Activated T-cell treated with anti-CD3 and anti-CD28 coated beads for 48 hours (primary cell): Measurements from ENCODE around the gene SEMA4D.

Source experiments
- DNase-seq: peaks from one replicate; pipeline ENCODE4 v3.0.0-alpha.2; 2020; ENCODE audit warnings: low read depth

Gene SEMA4D

GRCh38 chr9:89465726-89466308, 32.1 kb downstream of the SEMA4D start:
- DNase-seq: no peak

GRCh38 chr9:89465001-89465451, 32.9 kb downstream of the SEMA4D start:
- no peak for DNase-seq

- DNase-seq: no peak
These were observed 33.5 kb downstream of the SEMA4D start for GRCh38 chr9:89464300-89464901.

DNA sequence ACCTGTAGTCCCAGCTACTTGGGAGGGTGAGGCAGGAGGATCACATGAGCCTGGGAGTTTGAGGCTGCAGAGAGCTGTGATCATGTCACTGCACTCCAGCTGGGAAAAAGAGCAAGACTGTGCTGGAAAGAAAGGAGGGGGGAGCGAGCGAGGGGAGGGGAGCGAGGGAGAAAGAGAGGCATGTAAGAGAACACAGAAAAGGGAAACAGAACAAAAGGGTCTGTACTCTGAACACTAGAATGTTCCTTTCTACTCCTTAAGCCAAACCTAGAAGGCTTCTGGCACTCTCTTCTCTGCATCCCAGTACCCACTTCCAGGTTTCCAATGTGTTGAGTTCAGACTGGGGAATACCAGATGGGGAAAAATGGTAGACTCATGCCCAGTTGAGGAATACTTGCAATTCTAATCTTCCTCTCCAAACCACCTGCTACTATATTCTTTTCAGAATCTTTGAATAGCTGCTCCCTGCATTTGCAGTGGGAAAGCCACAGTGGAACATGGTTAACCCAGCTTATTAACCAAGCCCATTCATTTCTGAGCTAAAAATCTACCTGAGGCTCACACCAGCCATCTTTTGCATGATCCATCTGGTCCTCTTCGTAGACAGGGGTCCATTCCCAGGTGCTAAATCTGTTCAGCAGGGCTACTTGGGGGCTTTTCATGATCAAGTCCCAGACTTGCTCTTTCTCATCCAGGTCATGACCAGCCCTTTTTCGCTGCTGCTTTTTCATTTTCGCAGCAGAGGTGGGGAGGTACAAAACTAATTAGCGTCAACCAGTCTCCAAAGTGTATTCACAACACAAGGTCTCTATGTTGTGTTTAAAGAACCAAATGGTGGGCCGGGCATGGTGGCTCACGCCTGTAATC, 34.9 kb downstream of the SEMA4D start:
- DNase-seq: no peak

GRCh38 chr9:89462199-89462598, 35.7 kb downstream of the SEMA4D start:
- no peak for DNase-seq

DNA sequence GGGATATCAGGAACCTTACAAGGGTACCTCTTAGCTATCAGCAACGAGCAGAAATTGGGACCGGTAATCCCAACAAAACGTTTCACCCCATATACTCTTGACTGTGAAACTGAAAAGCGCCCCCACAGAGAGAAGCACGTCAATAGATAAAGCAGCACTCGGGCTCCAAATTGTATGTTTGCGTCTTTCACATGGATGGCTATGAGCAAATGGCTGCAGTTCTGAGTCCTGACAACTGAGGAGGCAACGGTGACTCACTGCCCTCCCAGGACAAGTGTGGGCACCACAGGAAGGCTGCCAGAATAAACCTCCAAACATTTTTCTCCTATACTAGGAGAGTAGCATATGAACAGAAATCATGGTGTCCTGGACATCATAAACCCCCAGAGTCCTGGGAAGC, 36.6 kb downstream of the SEMA4D start:
- DNase-seq: no peak

DNA sequence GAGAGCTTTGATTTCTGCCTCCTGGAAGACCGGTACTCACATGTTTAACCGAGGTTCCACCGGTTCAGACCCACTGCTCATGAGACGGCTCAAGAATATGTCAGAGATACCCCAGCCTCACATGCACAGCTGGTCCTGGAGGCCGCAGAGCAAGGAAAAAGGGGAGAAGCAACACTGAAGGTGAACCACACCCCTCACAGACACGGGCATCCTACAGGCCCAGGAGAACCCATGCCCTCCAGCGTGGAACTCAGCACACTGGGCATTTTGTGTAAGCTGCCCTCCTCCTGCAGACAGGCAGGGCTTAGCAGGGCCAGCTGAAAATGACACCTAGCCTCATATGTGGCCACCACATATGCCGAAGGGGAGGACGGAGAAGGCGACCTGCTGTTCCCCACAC, 37.4 kb downstream of the SEMA4D start:
- no peak for DNase-seq

GRCh38 chr9:89458768-89459496, 39.0 kb downstream of the SEMA4D start:
- no peak for DNase-seq

DNA sequence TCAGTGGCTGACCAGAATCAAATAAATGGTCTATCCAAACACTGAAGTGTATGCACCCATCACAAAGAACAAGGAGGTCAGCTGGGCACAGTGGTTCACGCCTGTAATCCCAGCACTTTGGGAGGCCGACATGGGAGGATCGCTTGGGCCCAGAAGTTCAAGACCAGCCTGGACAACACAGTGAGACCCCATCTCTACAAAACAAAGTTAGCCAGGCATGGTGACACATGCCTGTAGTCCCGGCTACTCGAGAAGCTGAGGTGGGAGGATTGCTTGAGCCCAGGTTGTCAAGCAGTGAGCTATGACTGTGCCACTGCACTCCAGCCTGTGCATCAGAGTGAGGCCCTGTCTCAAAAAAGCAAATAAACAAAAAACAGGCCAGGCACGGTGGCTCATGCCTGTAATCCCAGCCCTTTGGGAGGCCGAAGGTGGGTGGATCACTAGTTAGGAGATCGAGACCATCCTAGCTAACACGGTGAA, 40.5 kb downstream of the SEMA4D start:
- no peak for DNase-seq

DNA sequence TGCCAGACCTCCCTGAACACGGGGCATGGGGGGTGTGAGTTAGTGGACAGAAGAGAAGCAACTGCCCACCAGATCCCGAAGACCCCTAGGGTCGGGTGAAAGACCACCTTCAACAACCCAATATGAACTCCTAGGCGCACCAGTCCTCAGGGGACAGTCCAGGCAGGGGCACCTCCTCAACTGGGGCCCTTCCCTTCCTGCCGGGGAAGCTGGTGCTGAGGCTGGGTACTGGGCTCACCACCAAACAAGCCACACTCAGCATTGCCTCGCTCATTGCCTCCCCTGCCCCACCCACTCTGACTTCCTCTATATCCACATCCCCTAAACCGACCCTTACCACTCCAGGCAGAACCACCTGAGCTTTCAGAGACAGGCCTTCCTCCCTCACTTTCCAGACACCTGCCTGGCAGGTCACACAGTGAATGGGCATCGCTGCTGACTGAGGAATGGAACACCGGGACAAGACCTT, 42.5 kb downstream of the SEMA4D start:
- DNase-seq: no peak

GRCh38 chr9:89454498-89455355, 43.2 kb downstream of the SEMA4D start:
- DNase-seq: no peak

- no peak for DNase-seq
These were observed 44.5 kb downstream of the SEMA4D start for GRCh38 chr9:89453452-89453851.

DNA sequence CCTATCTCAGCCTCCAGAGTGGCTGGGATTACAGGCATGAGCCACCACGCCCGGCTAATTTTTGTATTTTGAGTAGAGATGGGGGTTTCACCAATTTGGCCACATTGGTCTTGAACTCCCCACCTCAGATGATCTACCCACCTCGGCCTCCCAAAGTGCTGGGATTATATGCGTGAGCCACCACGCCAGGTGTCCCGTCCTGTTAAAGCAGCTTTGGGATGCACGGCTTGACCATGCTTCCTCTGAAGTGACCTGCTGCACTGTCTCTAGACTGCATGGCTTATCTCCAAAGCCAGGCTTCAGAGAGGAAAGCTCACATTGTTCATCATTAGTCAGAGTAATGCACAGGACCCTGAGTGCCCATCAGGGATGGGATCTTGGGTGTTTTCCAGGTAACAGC, 45.4 kb downstream of the SEMA4D start:
- no peak for DNase-seq

- DNase-seq: no peak
These were observed 47.7 kb downstream of the SEMA4D start for GRCh38 chr9:89450213-89450612.

- DNase-seq: no peak
These were observed 48.6 kb downstream of the SEMA4D start for GRCh38 chr9:89449261-89449671.

GRCh38 chr9:89448821-89449220, 49.1 kb downstream of the SEMA4D start:
- DNase-seq: no peak

DNA sequence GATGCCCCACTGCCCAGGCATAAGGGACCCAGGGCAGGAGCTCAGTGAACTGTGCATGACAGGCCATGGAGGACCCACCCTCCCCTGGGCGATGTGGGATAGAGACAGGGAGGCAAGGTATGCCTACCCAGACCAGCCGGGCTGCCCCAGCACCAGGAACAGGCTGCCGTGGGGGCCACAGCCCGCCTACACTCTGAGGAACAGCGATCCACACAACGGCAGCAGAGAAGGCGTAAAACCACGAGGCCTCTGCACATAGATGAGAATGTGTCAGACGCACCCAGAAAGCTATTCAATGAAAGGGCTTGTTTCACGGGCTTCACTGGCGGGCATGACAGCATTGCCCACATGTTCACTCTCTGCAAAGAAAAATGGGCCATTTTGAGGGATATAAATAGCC, 49.5 kb downstream of the SEMA4D start:
- no peak for DNase-seq

- no peak for DNase-seq
These were observed 50.5 kb downstream of the SEMA4D start for GRCh38 chr9:89447416-89447815.

- DNase-seq: no peak
These were observed 51.0 kb downstream of the SEMA4D start for GRCh38 chr9:89446961-89447310.

DNA sequence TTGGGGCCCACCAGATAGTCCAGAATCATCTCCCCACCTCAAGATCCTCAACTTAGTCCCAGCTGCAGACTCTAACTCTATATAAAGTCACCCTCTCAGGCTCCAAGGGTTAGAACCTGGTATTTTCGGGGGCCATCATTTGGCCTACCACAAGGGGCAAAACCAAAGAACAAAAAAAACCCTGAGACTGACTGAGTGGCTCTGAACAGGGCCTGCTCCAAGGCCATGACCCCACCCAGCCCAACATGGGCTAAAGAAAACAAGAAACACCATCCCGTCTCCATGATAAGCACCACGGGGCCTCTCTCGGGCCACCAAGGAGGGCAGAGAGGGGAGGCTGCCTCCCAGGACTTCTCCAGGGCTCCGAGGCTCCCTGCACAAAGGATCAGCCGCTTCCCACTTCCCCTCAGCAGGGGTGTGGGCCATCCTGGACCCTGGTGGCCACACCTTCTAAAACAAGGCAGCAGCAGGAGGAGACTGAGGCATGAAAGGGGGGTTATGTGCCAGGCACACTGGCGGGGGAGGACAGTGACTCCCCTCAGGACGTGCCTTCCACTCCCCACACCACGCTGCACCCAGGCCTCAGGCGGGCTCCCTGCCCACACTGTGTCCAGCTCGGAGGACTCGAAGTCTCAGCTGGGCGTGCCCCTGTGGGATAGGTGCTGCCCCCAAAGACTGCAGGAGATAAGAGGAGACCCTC, 51.5 kb downstream of the SEMA4D start:
- DNase-seq: no peak

DNA sequence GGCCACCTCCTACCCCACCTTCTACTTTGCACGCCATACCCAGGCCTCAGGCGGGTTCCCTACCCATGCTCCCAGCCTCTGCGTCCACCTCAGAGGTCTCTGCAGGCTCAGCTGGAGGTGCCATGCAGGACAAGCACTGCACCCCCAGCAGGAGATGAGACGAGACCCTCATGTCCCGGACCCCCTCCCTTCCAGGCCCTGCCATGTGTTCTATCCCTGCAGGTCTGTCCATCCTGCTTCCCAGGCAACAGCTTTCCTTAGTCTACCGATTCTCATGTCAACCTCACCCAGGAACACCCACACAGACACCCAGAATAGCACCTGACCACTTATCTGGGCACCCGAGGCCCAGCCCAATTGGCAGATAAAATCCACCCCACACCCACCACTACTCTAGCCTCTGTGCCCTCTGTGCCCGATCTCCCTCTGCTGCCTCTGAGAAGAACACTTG, 52.1 kb downstream of the SEMA4D start:
- DNase-seq: no peak
